ENCODE data around the gene ATG2B.

Gene ATG2B

DNA sequence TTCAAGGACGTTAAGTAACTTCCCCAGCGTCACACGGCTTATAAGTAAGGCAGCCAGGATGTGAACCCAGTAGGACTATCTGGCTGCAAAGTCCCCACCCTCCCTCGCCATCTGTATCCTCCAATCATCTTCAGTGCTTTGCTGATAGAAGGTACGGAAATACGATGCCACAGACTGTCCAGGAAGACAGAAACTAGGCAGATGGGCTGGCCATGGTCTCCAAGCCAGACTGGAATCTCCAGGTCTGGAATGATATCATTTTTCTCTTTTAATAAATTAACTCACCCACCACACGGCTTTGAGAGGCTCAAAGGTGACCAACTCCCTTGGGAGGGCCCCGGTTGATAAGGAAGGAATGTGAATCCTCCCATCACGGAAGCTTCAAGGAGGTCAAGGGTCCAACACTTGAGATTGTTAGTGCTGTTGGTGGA is 123.4 kb downstream of the ATG2B start:
- TF ChIP-seq, protein P1, sequence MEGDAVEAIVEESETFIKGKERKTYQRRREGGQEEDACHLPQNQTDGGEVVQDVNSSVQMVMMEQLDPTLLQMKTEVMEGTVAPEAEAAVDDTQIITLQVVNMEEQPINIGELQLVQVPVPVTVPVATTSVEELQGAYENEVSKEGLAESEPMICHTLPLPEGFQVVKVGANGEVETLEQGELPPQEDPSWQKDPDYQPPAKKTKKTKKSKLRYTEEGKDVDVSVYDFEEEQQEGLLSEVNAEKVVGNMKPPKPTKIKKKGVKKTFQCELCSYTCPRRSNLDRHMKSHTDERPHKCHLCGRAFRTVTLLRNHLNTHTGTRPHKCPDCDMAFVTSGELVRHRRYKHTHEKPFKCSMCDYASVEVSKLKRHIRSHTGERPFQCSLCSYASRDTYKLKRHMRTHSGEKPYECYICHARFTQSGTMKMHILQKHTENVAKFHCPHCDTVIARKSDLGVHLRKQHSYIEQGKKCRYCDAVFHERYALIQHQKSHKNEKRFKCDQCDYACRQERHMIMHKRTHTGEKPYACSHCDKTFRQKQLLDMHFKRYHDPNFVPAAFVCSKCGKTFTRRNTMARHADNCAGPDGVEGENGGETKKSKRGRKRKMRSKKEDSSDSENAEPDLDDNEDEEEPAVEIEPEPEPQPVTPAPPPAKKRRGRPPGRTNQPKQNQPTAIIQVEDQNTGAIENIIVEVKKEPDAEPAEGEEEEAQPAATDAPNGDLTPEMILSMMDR (IDR thresholded peaks at IDR 0.05; ENCODE audit: low read depth, low read length) = no peak
- no peak overlapping the region for H3K4me3 ChIP-seq (ENCODE audit: low read depth, low read length)
- in situ Hi-C loops (cut with HindIII; ENCODE audit: low sequenced_read_pairs) = no loop called here
- no peak for DNase-seq (ENCODE audit: low read depth, low spot score)

DNA sequence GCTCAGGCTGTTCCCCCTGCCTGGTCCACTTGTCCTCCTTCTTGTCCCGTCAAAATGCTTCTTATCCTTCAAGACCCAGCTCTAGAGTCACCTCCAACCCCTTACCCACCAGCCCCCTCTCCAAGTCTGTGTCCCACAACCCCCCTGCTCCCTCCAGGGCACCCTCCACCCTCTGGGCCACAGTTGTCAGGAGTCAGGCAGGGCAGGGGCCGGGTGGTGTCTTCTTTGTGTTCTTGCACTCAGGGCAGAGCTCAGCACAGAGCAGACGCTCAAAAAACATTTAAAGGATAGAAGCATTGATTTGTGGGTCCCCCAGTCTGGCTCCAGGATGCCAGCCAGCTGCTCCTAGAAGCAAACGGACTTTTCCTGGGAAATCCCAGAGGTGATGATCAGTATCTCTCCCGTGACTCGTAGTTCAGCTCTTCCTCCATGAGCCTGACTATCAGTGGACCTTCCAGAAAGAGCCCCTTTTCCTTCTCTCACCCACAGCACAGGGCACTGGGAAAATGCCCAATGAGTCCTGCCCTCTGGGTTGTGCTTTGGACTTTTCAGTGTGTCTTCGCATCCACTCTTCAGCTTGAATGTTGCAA is 124.4 kb downstream of the ATG2B start:
- no peak overlapping the region for H3K4me3 ChIP-seq (ENCODE audit: low read depth, low read length)
- in situ Hi-C loops (cut with HindIII; ENCODE audit: low sequenced_read_pairs) = no loop called here
- TF ChIP-seq, protein P1 (IDR thresholded peaks at IDR 0.05; ENCODE audit: low read depth, low read length) = no peak
- no peak for DNase-seq (ENCODE audit: low read depth, low spot score)

DNA sequence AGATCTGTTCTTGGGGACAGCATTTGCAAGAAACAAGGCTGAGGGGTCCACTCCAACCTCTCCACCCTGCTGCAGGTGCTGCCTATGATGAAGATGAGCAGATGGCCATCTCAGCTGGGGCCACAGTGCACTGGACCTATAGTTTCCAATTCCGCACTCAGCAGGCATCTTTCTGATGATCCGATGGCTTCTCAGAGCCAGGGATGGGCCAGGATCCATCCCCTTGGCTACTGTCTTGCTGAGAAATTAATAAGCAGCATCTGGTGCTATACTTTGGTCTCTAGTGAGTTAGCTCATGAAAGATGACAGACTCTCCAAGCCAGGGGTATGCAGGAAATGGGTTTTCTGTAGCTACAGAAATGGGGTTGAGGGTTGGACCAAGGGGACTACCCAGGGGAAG is 125.5 kb downstream of the ATG2B start:
- DNase-seq (ENCODE audit: low read depth, low spot score) = no peak
- in situ Hi-C loops (cut with HindIII; ENCODE audit: low sequenced_read_pairs) = no loop called here
- no peak overlapping the region for H3K4me3 ChIP-seq (ENCODE audit: low read depth, low read length)
- TF ChIP-seq, protein P1 (IDR thresholded peaks at IDR 0.05; ENCODE audit: low read depth, low read length) = no peak

DNA sequence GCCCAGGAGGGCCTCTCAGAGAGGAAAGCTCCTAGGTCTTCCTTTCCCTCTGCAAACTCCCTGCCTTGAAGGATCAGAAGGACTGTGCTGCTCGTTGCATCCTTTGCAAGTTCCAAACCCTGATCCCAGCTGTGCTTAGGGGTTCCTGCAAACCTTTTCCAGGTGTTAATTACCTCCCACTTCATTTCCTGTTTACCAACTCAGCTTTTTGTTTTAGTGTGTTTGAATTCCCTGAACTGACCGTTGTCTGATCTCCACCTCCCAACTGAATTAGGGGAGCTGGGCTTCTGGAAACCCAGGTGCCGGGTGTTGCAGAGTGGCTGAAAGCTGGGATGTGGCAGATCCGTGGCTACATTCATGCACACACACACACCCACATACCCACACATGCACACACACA is 127.7 kb downstream of the ATG2B start:
- no peak for DNase-seq (ENCODE audit: low read depth, low spot score)
- TF ChIP-seq, protein P1 (IDR thresholded peaks at IDR 0.05; ENCODE audit: low read depth, low read length) = no peak
- in situ Hi-C loops (cut with HindIII; ENCODE audit: low sequenced_read_pairs) = no loop called here
- no peak overlapping the region for H3K4me3 ChIP-seq (ENCODE audit: low read depth, low read length)

DNA sequence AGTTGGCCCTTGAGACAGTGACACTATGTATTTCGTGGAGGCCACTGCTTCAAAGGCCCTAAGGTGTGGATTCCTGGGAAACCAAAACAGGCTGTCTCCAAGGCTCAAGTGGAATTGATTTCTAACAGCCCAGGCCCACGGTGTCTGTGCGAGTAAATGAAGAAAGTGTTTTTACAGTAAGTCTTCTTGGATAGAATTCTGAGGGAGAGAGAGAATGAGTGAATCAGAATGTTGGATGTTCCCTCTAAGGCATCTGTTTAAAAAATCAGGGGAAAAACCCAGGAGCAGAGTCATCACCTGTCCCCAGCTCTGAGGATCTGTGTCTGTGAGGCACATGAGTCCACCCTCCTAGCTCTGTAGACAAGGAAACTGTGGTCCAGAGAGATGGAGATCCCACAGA is 129.5 kb downstream of the ATG2B start:
- DNase-seq (ENCODE audit: low read depth, low spot score) = no peak
- TF ChIP-seq, protein P1 (IDR thresholded peaks at IDR 0.05; ENCODE audit: low read depth, low read length) = no peak
- H3K4me3 ChIP-seq (ENCODE audit: low read depth, low read length) = no peak overlapping the region
- in situ Hi-C loops (cut with HindIII; ENCODE audit: low sequenced_read_pairs) = no loop called here

DNA sequence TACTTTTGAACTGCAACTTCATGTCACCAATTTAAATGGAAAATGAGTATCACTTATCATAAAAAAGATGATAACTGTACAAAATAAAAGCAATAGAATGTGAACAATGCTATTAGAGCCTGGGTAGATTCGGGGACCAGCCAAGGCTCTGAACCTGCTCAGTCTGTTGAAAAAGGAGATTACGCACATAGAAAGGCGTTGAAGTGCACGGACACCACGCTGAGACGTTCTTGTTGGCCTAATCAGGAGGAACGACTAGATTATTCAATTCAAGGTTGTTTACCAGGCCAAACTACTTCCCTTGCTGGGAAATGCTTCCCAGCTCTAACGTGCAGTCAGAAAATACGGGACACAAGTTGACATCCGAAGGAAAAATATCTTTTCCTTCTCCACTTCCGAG is 130.6 kb downstream of the ATG2B start:
- TF ChIP-seq, protein P1 (IDR thresholded peaks at IDR 0.05; ENCODE audit: low read depth, low read length) = no peak
- DNase-seq (ENCODE audit: low read depth, low spot score) = no peak
- no peak overlapping the region for H3K4me3 ChIP-seq (ENCODE audit: low read depth, low read length)
- in situ Hi-C loops (cut with HindIII; ENCODE audit: low sequenced_read_pairs) = no loop called here

Data from astrocyte of the spinal cord (primary cell).